Measurements from ENCODE around the gene TBX15. TPM values are rescaled to one million over a fixed set of nuclear protein-coding genes. Genes with fewer than 3 reads are reported as not detected.

TBX15 gene
- total RNA-seq, 2 experiments from 2014 or later = not detected

DNA sequence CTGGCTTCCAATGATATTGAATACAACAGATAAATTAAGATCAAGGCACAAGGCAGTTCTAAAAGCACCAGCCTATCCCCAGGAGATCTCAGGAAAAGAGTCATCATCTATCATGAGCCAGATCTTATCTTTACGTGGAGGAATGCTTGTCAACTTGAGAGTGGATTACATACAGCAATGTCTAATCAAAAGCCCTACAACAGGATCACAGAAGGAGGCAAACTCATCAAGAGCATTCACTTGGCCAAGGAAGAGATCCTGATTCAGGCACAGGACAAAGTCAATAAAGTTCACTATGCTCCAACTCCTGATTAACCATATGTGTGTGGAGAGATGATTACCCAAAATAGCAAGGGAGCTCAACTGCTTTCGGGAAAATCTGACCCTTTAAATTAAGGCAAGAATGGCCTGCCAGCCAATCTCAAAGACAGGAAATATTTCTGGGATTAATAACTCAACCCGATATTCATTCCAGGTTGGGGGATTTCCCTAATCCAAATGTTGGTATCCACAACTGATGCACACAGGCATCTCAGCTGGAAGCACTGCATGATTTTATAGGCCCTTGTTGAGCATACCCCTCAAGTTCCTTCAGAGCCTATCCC, 33.7 kb downstream of the TBX15 start:
- CTCF ChIA-PET = no interaction called here

GRCh38 chr1:118951270-118951936, 36.7 kb downstream of the TBX15 start:
- POLR2A ChIA-PET = no interaction called here
- Mint-ChIP-seq H3K9me3 (no peaks in the 10 kb centered on the region), H3K4me1 (no peaks in the 10 kb centered on the region), H3K4me3 (no peak overlapping the region), H3K27ac (no peak overlapping the region), H3K36me3 (ENCODE audit: low read depth) (no peaks in the 10 kb centered on the region), H3K27me3 (no peaks in the 10 kb centered on the region)
- CTCF ChIA-PET = no interaction called here
- no peak for DNase-seq

More for the DNA sequence above, 33.7 kb downstream of the TBX15 start:
- Mint-ChIP-seq H3K36me3 (ENCODE audit: low read depth) (no peaks in the 10 kb centered on the region), H3K9me3 (no peaks in the 10 kb centered on the region), H3K27me3 (no peaks in the 10 kb centered on the region), H3K4me1 (no peaks in the 10 kb centered on the region), H3K27ac (no peak overlapping the region), H3K4me3 (no peak overlapping the region)
- DNase-seq = no peak
- POLR2A ChIA-PET = no interaction called here

- Mint-ChIP-seq H3K36me3 (ENCODE audit: low read depth) (no peaks in the 10 kb centered on the region), H3K4me1 (no peaks in the 10 kb centered on the region), H3K4me3 (no peak overlapping the region), H3K27ac (no peak overlapping the region), H3K9me3 (no peaks in the 10 kb centered on the region), H3K27me3 (no peaks in the 10 kb centered on the region)
- ChIA-PET POLR2A (no interaction called here), CTCF (no interaction called here)
- DNase-seq = no peak
Observed at GRCh38 chr1:118949315-118949714, 38.8 kb downstream of the TBX15 start.

GRCh38 chr1:118948846-118949245, 39.3 kb downstream of the TBX15 start:
- no peak for DNase-seq
- Mint-ChIP-seq H3K4me1 (no peaks in the 10 kb centered on the region), H3K9me3 (no peaks in the 10 kb centered on the region), H3K27me3 (no peaks in the 10 kb centered on the region), H3K27ac (no peak overlapping the region), H3K4me3 (no peak overlapping the region), H3K36me3 (ENCODE audit: low read depth) (no peaks in the 10 kb centered on the region)
- CTCF ChIA-PET = no interaction called here
- POLR2A ChIA-PET = no interaction called here

- H3K4me3 Mint-ChIP-seq = no peak overlapping the region
- ChIA-PET POLR2A (no interaction called here), CTCF (no interaction called here)
- no peak overlapping the region for H3K27ac Mint-ChIP-seq
- H3K9me3 Mint-ChIP-seq = no peaks in the 10 kb centered on the region
- no peak for DNase-seq
- H3K4me1 Mint-ChIP-seq = no peaks in the 10 kb centered on the region
- no peaks in the 10 kb centered on the region for H3K36me3 Mint-ChIP-seq (ENCODE audit: low read depth)
- H3K27me3 Mint-ChIP-seq = no peaks in the 10 kb centered on the region
Observed at GRCh38 chr1:118948351-118948750, 39.8 kb downstream of the TBX15 start.

- DNase-seq = no peak
- Mint-ChIP-seq H3K27me3 (no peaks in the 10 kb centered on the region), H3K27ac (no peak overlapping the region), H3K36me3 (ENCODE audit: low read depth) (no peaks in the 10 kb centered on the region), H3K9me3 (no peaks in the 10 kb centered on the region), H3K4me1 (no peaks in the 10 kb centered on the region), H3K4me3 (no peak overlapping the region)
- POLR2A ChIA-PET = no interaction called here
- CTCF ChIA-PET = no interaction called here
Observed at GRCh38 chr1:118947790-118948189, 40.4 kb downstream of the TBX15 start.

DNA sequence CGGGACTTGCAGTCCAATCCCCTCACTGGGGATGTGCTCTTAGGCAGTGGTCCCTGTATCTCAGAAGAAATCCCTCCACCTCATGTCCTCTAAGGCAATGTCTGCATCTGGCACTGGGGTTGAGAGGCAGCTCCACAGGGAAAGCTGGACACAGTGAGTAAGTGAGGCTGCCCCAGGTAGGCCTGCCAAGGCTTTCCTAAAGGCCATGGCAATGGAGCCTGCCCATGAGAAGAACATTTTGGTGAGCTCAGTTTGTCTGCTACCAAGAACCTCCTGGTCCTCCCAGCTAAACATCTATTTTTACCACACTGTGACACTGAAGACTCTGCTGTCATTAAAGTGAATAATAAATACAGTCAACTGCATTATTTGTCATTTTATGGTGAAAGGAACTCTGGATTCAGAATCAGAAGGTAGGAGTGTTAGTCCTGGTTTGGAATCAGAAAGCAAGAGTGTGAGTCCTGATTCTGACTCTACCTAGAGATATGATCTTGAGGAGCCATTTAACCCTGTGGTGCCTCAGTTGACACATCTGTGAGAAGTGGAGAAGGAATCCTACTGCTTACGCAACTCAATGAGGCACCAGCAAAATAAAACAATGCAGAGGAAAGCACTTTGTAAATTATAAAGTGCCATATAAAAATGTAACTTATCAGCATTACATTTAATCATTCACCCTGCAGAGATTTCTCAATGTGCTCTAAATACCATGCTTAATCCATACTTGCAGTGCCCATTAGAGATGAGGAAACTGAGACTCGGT, 41.0 kb downstream of the TBX15 start:
- CTCF ChIA-PET = no interaction called here
- Mint-ChIP-seq H3K36me3 (ENCODE audit: low read depth) (no peaks in the 10 kb centered on the region), H3K27me3 (no peaks in the 10 kb centered on the region), H3K27ac (no peak overlapping the region), H3K4me1 (no peaks in the 10 kb centered on the region), H3K9me3 (no peaks in the 10 kb centered on the region), H3K4me3 (no peak overlapping the region)
- POLR2A ChIA-PET = no interaction called here
- DNase-seq = no peak

DNA sequence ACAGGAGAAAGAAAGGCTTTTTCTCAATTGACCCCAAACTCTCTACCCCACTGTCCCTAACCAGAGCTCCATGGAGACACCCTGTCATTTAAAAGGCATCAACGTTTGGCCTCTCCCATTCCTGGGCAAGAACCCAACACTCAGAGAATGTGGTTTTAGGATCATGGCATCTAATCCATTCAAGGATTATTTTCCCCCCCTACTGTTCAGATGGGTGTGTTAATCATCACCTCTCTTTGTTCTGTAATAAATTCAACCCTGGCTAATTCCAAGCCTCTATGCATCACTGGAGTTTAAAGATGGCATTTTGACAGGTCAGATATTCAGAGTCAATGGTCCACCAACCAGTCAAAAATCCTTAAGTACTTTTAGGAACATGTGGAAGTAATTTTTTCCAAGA, 42.7 kb downstream of the TBX15 start:
- Mint-ChIP-seq H3K27me3 (no peaks in the 10 kb centered on the region), H3K9me3 (no peaks in the 10 kb centered on the region), H3K4me3 (no peak overlapping the region), H3K4me1 (no peaks in the 10 kb centered on the region), H3K27ac (no peak overlapping the region), H3K36me3 (ENCODE audit: low read depth) (no peaks in the 10 kb centered on the region)
- CTCF ChIA-PET = no interaction called here
- POLR2A ChIA-PET = no interaction called here
- no peak for DNase-seq

DNA sequence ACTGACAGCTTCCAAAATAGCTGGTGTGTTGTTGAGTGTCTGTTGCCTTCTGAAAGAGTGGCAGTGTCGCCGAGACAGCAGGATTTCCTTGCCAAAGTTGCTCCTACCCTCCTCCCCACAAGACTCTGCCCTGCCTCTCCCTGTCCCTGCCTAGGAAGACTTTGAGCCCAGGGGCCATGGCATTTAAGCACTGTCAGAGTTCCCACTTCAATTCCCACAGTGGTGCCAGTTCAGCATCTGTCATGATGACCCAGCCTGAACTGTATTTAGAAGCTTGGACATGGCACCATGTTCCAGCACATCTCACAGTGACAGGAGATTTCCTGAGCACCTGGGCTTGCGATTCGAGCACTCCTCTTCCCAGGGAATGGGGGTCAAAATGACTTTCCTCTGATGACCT, 43.6 kb downstream of the TBX15 start:
- no peak for DNase-seq
- POLR2A ChIA-PET = no interaction called here
- CTCF ChIA-PET = no interaction called here
- Mint-ChIP-seq H3K27ac (no peak overlapping the region), H3K4me1 (no peaks in the 10 kb centered on the region), H3K9me3 (no peaks in the 10 kb centered on the region), H3K4me3 (no peak overlapping the region), H3K36me3 (ENCODE audit: low read depth) (no peaks in the 10 kb centered on the region), H3K27me3 (no peaks in the 10 kb centered on the region)

GRCh38 chr1:118944133-118944532, 44.0 kb downstream of the TBX15 start:
- no peaks in the 10 kb centered on the region for H3K36me3 Mint-ChIP-seq (ENCODE audit: low read depth)
- ChIA-PET CTCF (no interaction called here), POLR2A (no interaction called here)
- H3K9me3 Mint-ChIP-seq = no peaks in the 10 kb centered on the region
- H3K4me1 Mint-ChIP-seq = no peaks in the 10 kb centered on the region
- no peak for DNase-seq
- no peak overlapping the region for H3K27ac Mint-ChIP-seq
- no peak overlapping the region for H3K4me3 Mint-ChIP-seq
- H3K27me3 Mint-ChIP-seq = no peaks in the 10 kb centered on the region

DNA sequence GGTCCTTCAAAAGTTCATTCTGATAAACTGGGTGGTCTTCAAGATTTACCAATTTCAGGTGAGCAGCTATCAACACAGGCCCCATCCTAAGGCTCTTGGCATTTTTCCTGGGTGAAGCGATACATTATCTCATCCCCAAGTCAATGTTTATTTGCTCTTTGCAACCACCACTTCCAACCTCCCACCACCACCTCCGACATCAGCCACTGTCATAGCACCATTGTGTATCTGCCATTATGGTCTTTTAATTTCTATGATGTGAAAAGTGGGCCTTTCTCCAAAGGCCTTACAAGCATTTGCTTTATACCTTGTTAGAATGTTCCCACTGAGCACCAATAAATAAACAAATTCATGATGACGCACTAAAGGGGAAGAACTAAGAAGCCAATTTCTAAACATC, 47.2 kb downstream of the TBX15 start:
- H3K4me3 Mint-ChIP-seq = no peak overlapping the region
- no peaks in the 10 kb centered on the region for H3K27me3 Mint-ChIP-seq
- CTCF ChIA-PET = no interaction called here
- no peaks in the 10 kb centered on the region for H3K9me3 Mint-ChIP-seq
- DNase-seq = no peak
- H3K4me1 Mint-ChIP-seq = no peaks in the 10 kb centered on the region
- POLR2A ChIA-PET = no interaction called here
- no peaks in the 10 kb centered on the region for H3K36me3 Mint-ChIP-seq (ENCODE audit: low read depth)
- no peak overlapping the region for H3K27ac Mint-ChIP-seq

DNA sequence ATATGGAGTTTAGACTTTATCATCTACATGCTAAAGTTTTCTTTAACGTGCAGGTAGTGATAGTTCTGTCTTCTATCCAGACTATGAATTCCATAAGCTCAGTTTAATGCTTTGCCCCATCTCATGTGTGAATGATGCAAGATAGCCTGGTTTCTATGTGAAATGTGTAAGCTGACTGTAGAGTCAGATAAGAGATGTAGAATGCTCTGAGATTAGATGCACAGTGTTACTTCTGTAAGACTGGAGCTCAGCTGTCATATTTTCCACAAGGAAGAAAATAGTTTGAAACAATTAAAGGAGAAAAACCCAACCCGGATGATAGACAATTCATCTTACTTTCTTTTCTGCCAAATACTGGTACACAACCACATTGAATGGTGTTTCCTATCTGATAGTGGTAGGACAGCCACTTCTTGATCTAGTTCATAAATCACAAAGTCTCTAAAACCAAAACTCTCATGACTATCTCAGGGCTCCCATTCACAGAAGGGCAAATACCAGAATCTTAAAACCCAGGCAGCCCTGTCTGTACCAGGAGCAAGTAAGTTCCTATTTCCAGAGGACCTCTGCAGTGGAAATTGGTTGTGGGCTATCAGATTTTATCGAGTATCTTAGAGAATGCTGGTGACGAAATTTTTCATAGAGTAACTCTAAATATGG, 50.6 kb downstream of the TBX15 start:
- no peak for DNase-seq
- CTCF ChIA-PET = no interaction called here
- Mint-ChIP-seq H3K9me3 (no peaks in the 10 kb centered on the region), H3K27me3 (no peaks in the 10 kb centered on the region), H3K4me3 (no peak overlapping the region), H3K27ac (no peak overlapping the region), H3K4me1 (no peaks in the 10 kb centered on the region), H3K36me3 (ENCODE audit: low read depth) (no peaks in the 10 kb centered on the region)
- POLR2A ChIA-PET = no interaction called here

- Mint-ChIP-seq H3K4me1 (no peaks in the 10 kb centered on the region), H3K4me3 (no peak overlapping the region), H3K27me3 (no peaks in the 10 kb centered on the region), H3K27ac (no peak overlapping the region), H3K9me3 (no peaks in the 10 kb centered on the region), H3K36me3 (ENCODE audit: low read depth) (no peaks in the 10 kb centered on the region)
- DNase-seq = no peak
- POLR2A ChIA-PET = no interaction called here
- CTCF ChIA-PET = no interaction called here
Observed at GRCh38 chr1:118934706-118935105, 53.4 kb downstream of the TBX15 start.
